Measurements from ENCODE around the gene ST7. TPM values are rescaled to one million over a fixed set of nuclear protein-coding genes. Genes with fewer than 3 reads are reported as not detected.

Gene ST7
- polyA plus RNA-seq, 1 donor (not counting 4 experiments of a cell fraction or from before 2014, with no cell fraction given), result 16.9 TPM

GRCh38 chr7:117152213-117153007, 199.1 kb downstream of the ST7 start:
- H4K20me1 ChIP-seq (ENCODE audit: control insufficient read depth, extremely low read depth, insufficient read depth, low read length), result no peaks in the 10 kb centered on the region
- no peak overlapping the region for H3K4me2 ChIP-seq (ENCODE audit: control insufficient read depth, extremely low read depth, insufficient read depth, low read depth, low read length)
- H3K9me3 ChIP-seq (ENCODE audit: control insufficient read depth, low read depth, low read length), result no peaks in the 10 kb centered on the region
- DNase-seq (ENCODE audit: low read depth, low spot score) (no peak), FAIRE-seq (no peak)
- no peak overlapping the region for H3K27ac ChIP-seq (ENCODE audit: control insufficient read depth, insufficient read depth, low read length)
- no peak overlapping the region for H3K9ac ChIP-seq (ENCODE audit: control insufficient read depth, extremely low read depth, insufficient read depth, low read length)
- dilution Hi-C loops (cut with MboI; ENCODE audit: extremely low pct_ligation_motif_present, low sequenced_read_pairs), result no loop called here
- H3K79me2 ChIP-seq (ENCODE audit: control insufficient read depth, insufficient read depth, low read length), result no peaks in the 10 kb centered on the region
- H3K4me3 ChIP-seq (ENCODE audit: control insufficient read depth in 2 of 3, extremely low read depth in 1 of 3, insufficient read depth in 2 of 3, low read depth in 1 of 3, low read length in 3 of 3), result no peak overlapping the region
- TF ChIP-seq CTCF (optimal IDR thresholded peaks at IDR 0.05 in 1 of 3, IDR thresholded peaks at IDR 0.05 in 1 of 3, conservative IDR thresholded peaks at IDR 0.05 in 1 of 3; ENCODE audit: extremely low read depth in 1 of 3, insufficient read depth in 2 of 3, low read length in 3 of 3), result no peak
- TF ChIP-seq EZH2 (IDR thresholded peaks at IDR 0.05; ENCODE audit: low read length), result no peak
- no peaks in the 10 kb centered on the region for H3K36me3 ChIP-seq (ENCODE audit: control insufficient read depth in 2 of 2, extremely low read depth in 1 of 2, insufficient read depth in 2 of 2, low read length in 2 of 2)
- H3K9me1 ChIP-seq (ENCODE audit: control insufficient read depth, extremely low read depth, insufficient read depth, low read length), result no peaks in the 10 kb centered on the region
- H2AFZ ChIP-seq (ENCODE audit: control insufficient read depth, low read length), result no peak overlapping the region
- no peaks in the 10 kb centered on the region for H3K4me1 ChIP-seq (ENCODE audit: control insufficient read depth, extremely low read depth, insufficient read depth, low read length)
- H3K27me3 ChIP-seq (ENCODE audit: control insufficient read depth, extremely low read depth, insufficient read depth, low read length), result no peaks in the 10 kb centered on the region

- no peak overlapping the region for H3K27ac ChIP-seq (ENCODE audit: control insufficient read depth, insufficient read depth, low read length)
- dilution Hi-C loops (cut with MboI; ENCODE audit: extremely low pct_ligation_motif_present, low sequenced_read_pairs), result no loop called here
- TF ChIP-seq EZH2 (IDR thresholded peaks at IDR 0.05; ENCODE audit: low read length) (no peak), CTCF (optimal IDR thresholded peaks at IDR 0.05 in 1 of 3, IDR thresholded peaks at IDR 0.05 in 1 of 3, conservative IDR thresholded peaks at IDR 0.05 in 1 of 3; ENCODE audit: extremely low read depth in 1 of 3, insufficient read depth in 2 of 3, low read length in 3 of 3) (no peak)
- H3K9me3 ChIP-seq (ENCODE audit: control insufficient read depth, low read depth, low read length), result no peaks in the 10 kb centered on the region
- FAIRE-seq (no peak), DNase-seq (ENCODE audit: low read depth, low spot score) (no peak)
- no peak overlapping the region for H2AFZ ChIP-seq (ENCODE audit: control insufficient read depth, low read length)
- peaks cover 3% of the 10 kb centered on the region for H3K4me1 ChIP-seq (ENCODE audit: control insufficient read depth, extremely low read depth, insufficient read depth, low read length)
- no peak overlapping the region for H3K4me2 ChIP-seq (ENCODE audit: control insufficient read depth, extremely low read depth, insufficient read depth, low read depth, low read length)
- H4K20me1 ChIP-seq (ENCODE audit: control insufficient read depth, extremely low read depth, insufficient read depth, low read length), result no peaks in the 10 kb centered on the region
- no peaks in the 10 kb centered on the region for H3K27me3 ChIP-seq (ENCODE audit: control insufficient read depth, extremely low read depth, insufficient read depth, low read length)
- H3K36me3 ChIP-seq (ENCODE audit: control insufficient read depth in 2 of 2, extremely low read depth in 1 of 2, insufficient read depth in 2 of 2, low read length in 2 of 2), result no peaks in the 10 kb centered on the region
- no peaks in the 10 kb centered on the region for H3K79me2 ChIP-seq (ENCODE audit: control insufficient read depth, insufficient read depth, low read length)
- no peak overlapping the region for H3K9ac ChIP-seq (ENCODE audit: control insufficient read depth, extremely low read depth, insufficient read depth, low read length)
- no peak overlapping the region for H3K4me3 ChIP-seq (ENCODE audit: control insufficient read depth in 2 of 3, extremely low read depth in 1 of 3, insufficient read depth in 2 of 3, low read depth in 1 of 3, low read length in 3 of 3)
- no peaks in the 10 kb centered on the region for H3K9me1 ChIP-seq (ENCODE audit: control insufficient read depth, extremely low read depth, insufficient read depth, low read length)
Observed at GRCh38 chr7:117153016-117153545, 199.8 kb downstream of the ST7 start.
